Activated T-cell treated with anti-CD3 and anti-CD28 coated beads, Interleukin-2, amount 50 U/mL, for 72 hours (primary cell): ENCODE results near the gene METTL15. TPM values are rescaled to one million over a fixed set of nuclear protein-coding genes. Genes with fewer than 3 reads are reported as not detected.
"Not testable (repeated sequence)": the region's sequence is repeated elsewhere in the genome, so short reads cannot be mapped to it uniquely, and the experiment has no call there.

ENCODE experiments used
- ATAC-seq, 2 donors: fragments of 150-1000 bp; cut with Tn5 transposase; replicated peaks in 1 of 2; 2 replicates each; pipeline ENCODE4 v1.10.0; 2021; ENCODE audit warnings: moderate library complexity in 2 of 2, mild to moderate bottlenecking in 1 of 2
- DNase-seq, 2 donors: peaks; one replicate each; pipeline ENCODE4 v3.0.0; 2021 to 2022; ENCODE audit warnings: mixed read lengths in 1 of 2
- H3K27ac Mint-ChIP-seq: one replicate; pipeline ENCODE4 v1.8.0; 2022; ENCODE audit warnings: mild to moderate bottlenecking, moderate library complexity, mixed read lengths
- H3K27me3 Mint-ChIP-seq: one replicate; pipeline ENCODE4 v1.8.0; 2022; ENCODE audit warnings: low read depth, mixed read lengths
- H3K36me3 Mint-ChIP-seq, 2 donors: one replicate each; pipeline ENCODE4 v1.8.0; 2022; ENCODE audit warnings: mixed read lengths in 2 of 2, mild to moderate bottlenecking in 1 of 2; ENCODE audit not compliant: insufficient read depth in 2 of 2
- H3K4me1 Mint-ChIP-seq: one replicate; pipeline ENCODE4 v1.8.0; 2022; ENCODE audit warnings: low read depth, mixed read lengths
- H3K4me3 Mint-ChIP-seq, 2 donors: one replicate each; pipeline ENCODE4 v1.8.0; 2022; ENCODE audit warnings: mild to moderate bottlenecking in 2 of 2, mixed read lengths in 2 of 2, moderate library complexity in 2 of 2
- H3K9me3 Mint-ChIP-seq, 2 donors: one replicate each; pipeline ENCODE4 v1.8.0; 2022; ENCODE audit warnings: mixed read lengths in 2 of 2
- total RNA-seq, 2 donors: library from RNA; stranded (reverse); gene quantifications; one replicate each; pipeline ENCODE4 v1.2.3, GENCODE V29; 2022

Gene METTL15
- total RNA-seq, 2 donors from 2014 or later = 18.2 to 19.5 TPM

DNA sequence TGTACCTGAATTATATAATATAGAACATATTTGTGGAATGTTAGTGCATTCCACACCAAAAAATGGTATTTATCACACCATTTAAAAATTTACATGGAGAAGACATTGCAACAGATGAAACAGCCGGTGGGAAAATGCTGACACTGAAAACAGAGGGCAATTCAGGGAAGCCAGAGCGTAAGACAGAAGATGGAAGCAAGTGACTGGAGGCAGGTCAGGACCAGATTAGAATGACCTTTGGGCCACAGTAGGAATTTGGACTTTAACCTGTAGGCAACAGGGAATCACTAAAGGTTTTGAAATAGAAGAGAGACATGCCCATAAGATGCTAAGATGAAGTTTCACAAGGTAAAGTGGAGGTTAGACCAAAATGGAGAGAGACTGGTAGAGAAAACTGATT, 60.5 kb downstream of the METTL15 start:
- ATAC-seq (no peak), DNase-seq (no peak)
- H3K27me3 Mint-ChIP-seq = no peaks in the 10 kb centered on the region
- peaks cover 4% of the 10 kb centered on the region for H3K4me1 Mint-ChIP-seq
- H3K27ac Mint-ChIP-seq = no peak overlapping the region
- H3K9me3 Mint-ChIP-seq = no peaks in the 10 kb centered on the region
- H3K4me3 Mint-ChIP-seq = no peak overlapping the region
- H3K36me3 Mint-ChIP-seq = peaks cover 8 to 12% of the 10 kb centered on the region in 2 donors

- DNase-seq (no peak), ATAC-seq (no peak)
- no peak overlapping the region for H3K4me3 Mint-ChIP-seq
- H3K27me3 Mint-ChIP-seq = no peaks in the 10 kb centered on the region
- no peaks in the 10 kb centered on the region for H3K9me3 Mint-ChIP-seq
- H3K27ac Mint-ChIP-seq = no peak overlapping the region
- peaks cover 4% of the 10 kb centered on the region for H3K4me1 Mint-ChIP-seq
- peaks cover 10 to 16% of the 10 kb centered on the region in 2 donors for H3K36me3 Mint-ChIP-seq
Observed at GRCh38 chr11:28169816-28170215, 61.6 kb downstream of the METTL15 start.

DNA sequence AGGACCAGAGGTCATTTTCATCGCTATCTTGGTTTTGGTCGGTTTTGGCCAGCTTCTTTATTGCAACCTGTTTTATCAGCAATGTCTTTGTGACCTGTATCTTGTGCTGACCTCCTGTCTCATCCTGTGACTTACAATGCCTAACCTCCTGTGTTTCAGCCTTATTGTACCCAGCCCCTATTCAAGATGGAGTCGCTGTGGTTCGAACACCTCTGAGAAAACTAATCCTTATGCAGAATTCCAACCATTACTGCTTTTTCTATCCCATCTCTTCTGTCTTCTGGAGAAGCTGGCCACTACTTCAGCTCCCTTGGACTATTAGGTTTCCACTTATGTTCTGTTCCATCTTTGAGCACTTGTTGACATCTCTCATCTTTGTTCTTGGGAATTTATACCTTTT, 62.6 kb downstream of the METTL15 start:
- ATAC-seq (no peak), DNase-seq (no peak)
- Mint-ChIP-seq H3K9me3 (no peaks in the 10 kb centered on the region), H3K4me1 (peaks cover 4% of the 10 kb centered on the region), H3K4me3 (no peak overlapping the region), H3K27ac (no peak overlapping the region), H3K27me3 (no peaks in the 10 kb centered on the region), H3K36me3 (peaks cover 10 to 16% of the 10 kb centered on the region in 2 donors)

DNA sequence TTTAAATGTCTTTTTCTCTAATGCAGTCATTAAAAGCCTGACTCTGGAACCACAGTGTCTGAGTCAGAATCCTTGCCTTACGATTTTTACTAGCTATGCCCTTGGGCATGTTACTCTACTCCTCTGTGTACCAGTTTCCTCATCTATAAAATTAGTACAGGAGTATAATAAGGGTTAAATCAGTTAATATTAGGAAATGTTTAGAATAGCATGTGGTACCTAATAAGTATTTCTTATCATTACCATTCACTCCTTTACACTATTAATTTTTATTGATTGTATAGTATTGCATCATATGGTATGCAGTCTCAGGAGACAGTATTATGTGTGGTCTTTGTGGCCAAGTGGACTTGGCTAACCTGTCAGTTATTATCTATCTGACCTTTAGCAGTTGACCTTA, 68.2 kb downstream of the METTL15 start:
- H3K4me3 Mint-ChIP-seq = no peak overlapping the region
- no peaks in the 10 kb centered on the region for H3K9me3 Mint-ChIP-seq
- no peak for ATAC-seq
- H3K27ac Mint-ChIP-seq = no peak overlapping the region
- H3K36me3 Mint-ChIP-seq = peaks cover 5 to 11% of the 10 kb centered on the region in 2 donors
- DNase-seq = no peak
- no peaks in the 10 kb centered on the region for H3K27me3 Mint-ChIP-seq
- no peaks in the 10 kb centered on the region for H3K4me1 Mint-ChIP-seq

- DNase-seq (no peak), ATAC-seq (no peak)
- Mint-ChIP-seq H3K4me3 (no peak overlapping the region), H3K4me1 (no peaks in the 10 kb centered on the region), H3K27me3 (no peaks in the 10 kb centered on the region), H3K36me3 (peaks cover 0 to 7% of the 10 kb centered on the region in 2 donors), H3K9me3 (peaks cover 0 to 5% of the 10 kb centered on the region in 2 donors), H3K27ac (no peak overlapping the region)
Observed at GRCh38 chr11:28195449-28195848, 87.3 kb downstream of the METTL15 start.

DNA sequence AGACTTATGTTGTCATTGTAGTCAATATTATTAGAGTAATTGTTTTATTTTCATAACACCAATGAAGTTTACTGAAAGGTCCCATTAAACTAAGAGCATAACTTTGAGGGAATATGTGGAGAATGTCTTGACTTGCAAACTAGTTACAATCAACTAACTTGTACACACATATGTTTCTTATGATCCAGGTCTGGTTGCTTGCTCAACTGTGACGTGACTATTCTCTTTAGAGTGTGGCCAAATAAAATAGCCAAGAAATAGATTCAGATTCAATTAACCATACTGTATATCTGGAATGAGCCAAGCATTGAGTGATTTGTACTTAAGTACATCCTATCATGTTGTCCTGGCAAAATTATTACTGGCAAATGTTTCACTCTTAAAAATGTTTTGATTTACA, 101.7 kb downstream of the METTL15 start:
- DNase-seq (no peak), ATAC-seq (no peak)
- Mint-ChIP-seq H3K4me1 (no peaks in the 10 kb centered on the region), H3K9me3 (peaks cover 2 to 3% of the 10 kb centered on the region in 2 donors), H3K4me3 (no peak overlapping the region), H3K36me3 (peaks cover 10 to 17% of the 10 kb centered on the region in 2 donors), H3K27me3 (no peaks in the 10 kb centered on the region), H3K27ac (no peak overlapping the region)

DNA sequence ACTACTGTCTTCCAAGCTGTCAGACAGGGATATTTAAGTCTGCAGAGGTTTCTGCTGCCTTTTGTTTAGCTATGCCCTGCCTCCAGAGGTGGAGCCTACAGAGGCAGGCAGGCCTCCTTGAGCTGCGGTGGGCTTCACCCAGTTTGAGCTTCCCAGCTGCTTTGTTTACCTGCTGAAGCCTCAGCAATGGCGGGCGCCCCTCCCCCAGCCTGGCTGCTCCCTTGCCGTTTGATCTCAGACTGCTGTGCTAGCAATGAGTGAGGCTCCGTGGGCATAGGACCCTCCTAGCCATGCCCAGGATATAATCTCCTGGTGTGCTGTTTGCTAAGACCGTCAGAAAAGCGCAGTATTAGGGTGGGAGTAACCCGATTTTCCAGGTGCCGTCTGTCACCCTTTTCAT, 113.9 kb downstream of the METTL15 start:
- DNase-seq, ATAC-seq, H3K27ac Mint-ChIP-seq, H3K4me3 Mint-ChIP-seq, H3K9me3 Mint-ChIP-seq, H3K27me3 Mint-ChIP-seq: not testable (repeated sequence)
- Mint-ChIP-seq H3K36me3 (peaks cover 7 to 18% of the 10 kb centered on the region in 2 donors), H3K4me1 (peaks cover 12% of the 10 kb centered on the region)

- Mint-ChIP-seq H3K9me3 (peaks cover 2 to 3% of the 10 kb centered on the region in 2 donors), H3K4me3 (no peak overlapping the region), H3K27ac (no peak overlapping the region), H3K36me3 (peaks cover 2 to 14% of the 10 kb centered on the region in 2 donors), H3K4me1 (peaks cover 12% of the 10 kb centered on the region), H3K27me3 (no peaks in the 10 kb centered on the region)
- no peak for ATAC-seq
- no peak for DNase-seq
Observed at GRCh38 chr11:28223577-28223976, 115.4 kb downstream of the METTL15 start.

DNA sequence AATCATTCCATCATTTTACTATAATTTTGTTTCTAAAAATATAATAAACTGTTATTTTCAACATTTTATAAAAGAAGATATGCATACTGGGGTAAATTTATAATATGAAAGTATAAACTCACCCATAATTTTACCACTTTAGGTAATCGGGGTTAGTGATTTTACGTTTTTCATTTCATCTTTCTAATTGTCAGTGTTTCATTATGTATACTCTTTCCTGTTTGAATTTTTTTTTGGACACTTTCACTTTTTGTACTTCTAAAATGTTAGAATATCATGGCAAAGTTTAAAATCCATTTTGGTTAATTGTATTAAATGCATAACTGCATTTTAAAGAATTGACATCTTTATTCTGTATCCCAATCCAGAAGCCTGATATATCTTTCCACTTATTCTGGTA, 115.8 kb downstream of the METTL15 start:
- Mint-ChIP-seq H3K27ac (no peak overlapping the region), H3K9me3 (peaks cover 2 to 3% of the 10 kb centered on the region in 2 donors), H3K27me3 (no peaks in the 10 kb centered on the region), H3K4me3 (no peak overlapping the region), H3K36me3 (peaks cover 2 to 14% of the 10 kb centered on the region in 2 donors), H3K4me1 (peaks cover 12% of the 10 kb centered on the region)
- no peak for DNase-seq
- ATAC-seq = no peak

DNA sequence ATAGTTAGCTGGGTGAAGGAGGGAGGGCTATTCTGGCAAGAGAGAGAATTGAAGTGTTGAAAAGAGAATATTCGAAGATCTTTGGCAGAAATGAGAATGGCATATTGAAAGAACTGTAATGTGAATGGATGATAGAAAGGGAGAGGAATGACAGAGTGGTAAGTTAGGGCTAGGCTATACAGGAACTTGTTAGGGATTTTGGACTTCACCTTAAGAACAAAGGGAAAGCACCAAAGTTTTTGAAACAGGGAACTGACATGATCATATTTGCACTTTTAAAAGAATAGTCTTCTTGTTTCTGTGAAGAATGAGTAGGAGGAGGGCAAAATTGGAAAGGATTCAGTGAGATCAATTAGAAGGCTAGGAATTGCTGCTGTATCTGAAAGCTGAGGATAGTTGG, 119.3 kb downstream of the METTL15 start:
- no peak overlapping the region for H3K27ac Mint-ChIP-seq
- DNase-seq = no peak
- H3K9me3 Mint-ChIP-seq = no peaks in the 10 kb centered on the region
- no peak overlapping the region for H3K4me3 Mint-ChIP-seq
- H3K27me3 Mint-ChIP-seq = no peaks in the 10 kb centered on the region
- H3K4me1 Mint-ChIP-seq = peaks cover 4% of the 10 kb centered on the region
- H3K36me3 Mint-ChIP-seq = peaks cover 2 to 8% of the 10 kb centered on the region in 2 donors
- ATAC-seq = no peak

DNA sequence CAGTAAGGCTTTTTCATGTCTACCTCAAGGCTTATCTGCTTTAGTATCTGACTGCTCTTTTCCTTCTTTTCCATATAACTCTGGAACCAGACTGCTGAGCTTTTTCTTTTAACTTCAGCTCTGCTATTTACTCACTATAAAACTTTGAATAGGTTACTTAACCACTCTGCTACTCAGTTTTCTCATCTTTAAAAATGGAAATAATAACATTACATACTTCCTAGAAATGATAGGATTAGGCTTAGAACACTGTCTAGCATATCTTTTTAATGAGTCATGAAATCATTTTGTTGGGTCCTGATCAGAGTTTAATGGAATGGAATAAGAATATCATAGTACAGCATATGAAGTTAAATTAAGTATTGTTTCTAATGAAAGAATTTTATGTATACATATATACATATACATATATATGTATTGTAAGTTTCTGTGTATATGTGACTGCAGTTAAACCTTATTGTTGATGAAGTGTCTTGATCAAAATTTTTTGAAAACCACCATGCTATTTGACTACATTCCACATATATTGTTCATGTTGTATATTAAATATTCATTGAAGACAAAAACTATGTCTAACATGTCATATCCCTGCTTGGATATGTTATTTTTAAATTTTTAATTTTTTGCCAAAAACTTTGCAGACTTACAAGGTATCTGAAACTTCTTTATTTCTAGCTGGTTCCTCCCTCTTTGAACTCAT, 120.2 kb downstream of the METTL15 start:
- Mint-ChIP-seq H3K36me3 (peaks cover 2 to 8% of the 10 kb centered on the region in 2 donors), H3K27ac (no peak overlapping the region), H3K27me3 (no peaks in the 10 kb centered on the region), H3K9me3 (no peaks in the 10 kb centered on the region), H3K4me3 (no peak overlapping the region), H3K4me1 (peaks cover 4% of the 10 kb centered on the region)
- DNase-seq (no peak), ATAC-seq (no peak)

DNA sequence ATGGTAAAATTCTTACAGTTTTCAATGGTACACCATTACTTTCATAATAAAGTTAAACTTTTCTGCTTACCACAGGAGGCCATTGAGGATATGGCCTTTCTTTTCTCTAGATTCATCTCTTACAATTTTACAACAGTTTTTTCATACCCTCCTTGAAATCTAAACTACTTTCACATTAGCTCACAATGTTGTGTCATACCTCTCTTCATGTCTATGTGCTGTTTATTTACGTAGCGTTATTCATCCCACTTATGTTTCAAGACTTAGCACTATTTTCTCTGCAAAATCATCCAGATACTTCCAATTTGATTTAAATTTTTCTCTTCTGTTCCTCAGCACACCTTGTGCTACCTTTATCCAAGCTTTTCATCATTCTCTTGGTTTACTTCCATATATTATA, 123.3 kb downstream of the METTL15 start:
- H3K4me3 Mint-ChIP-seq = no peak overlapping the region
- peaks cover 0 to 2% of the 10 kb centered on the region in 2 donors for H3K9me3 Mint-ChIP-seq
- DNase-seq = no peak
- H3K27ac Mint-ChIP-seq = no peak overlapping the region
- no peaks in the 10 kb centered on the region for H3K27me3 Mint-ChIP-seq
- no peak for ATAC-seq
- no peaks in the 10 kb centered on the region for H3K4me1 Mint-ChIP-seq
- peaks cover 2 to 5% of the 10 kb centered on the region in 2 donors for H3K36me3 Mint-ChIP-seq

- DNase-seq = no peak
- H3K4me3 Mint-ChIP-seq = no peak overlapping the region
- H3K4me1 Mint-ChIP-seq = no peaks in the 10 kb centered on the region
- peaks cover 0 to 4% of the 10 kb centered on the region in 2 donors for H3K9me3 Mint-ChIP-seq
- peaks cover 4 to 7% of the 10 kb centered on the region in 2 donors for H3K36me3 Mint-ChIP-seq
- H3K27me3 Mint-ChIP-seq = no peaks in the 10 kb centered on the region
- no peak for ATAC-seq
- no peak overlapping the region for H3K27ac Mint-ChIP-seq
Observed at GRCh38 chr11:28232649-28233048, 124.5 kb downstream of the METTL15 start.

- H3K27ac Mint-ChIP-seq = no peak overlapping the region
- H3K27me3 Mint-ChIP-seq = no peaks in the 10 kb centered on the region
- ATAC-seq (no peak), DNase-seq (no peak)
- peaks cover 3 to 5% of the 10 kb centered on the region in 2 donors for H3K9me3 Mint-ChIP-seq
- peaks cover 4 to 21% of the 10 kb centered on the region in 2 donors for H3K36me3 Mint-ChIP-seq
- no peaks in the 10 kb centered on the region for H3K4me1 Mint-ChIP-seq
- no peak overlapping the region for H3K4me3 Mint-ChIP-seq
Observed at GRCh38 chr11:28241760-28242159, 133.6 kb downstream of the METTL15 start.
